ENCODE data around the gene SH3D19. TPM values are rescaled to one million over a fixed set of nuclear protein-coding genes. Genes with fewer than 3 reads are reported as not detected.

Gene SH3D19
- total RNA-seq, 1 donor from 2014 or later = 121 TPM

GRCh38 chr4:151169223-151169622 lies 156.2 kb downstream of the SH3D19 start:
- Histone ChIP-seq H3K9me3 (replicated peaks) (no peaks in the 10 kb centered on the region), H3K4me1 (peaks cover 77% of the 10 kb centered on the region), H3K4me3 (no peak overlapping the region), H3K36me3 (peaks cover 26% of the 10 kb centered on the region), H3K27me3 (ENCODE audit: low read depth) (no peaks in the 10 kb centered on the region), H3K27ac (replicated peaks) (peak overlapping the region; percentile 66)
- no peak for TF ChIP-seq CTCF (IDR thresholded peaks at IDR 0.05; ENCODE audit: borderline replicate concordance)
- intact Hi-C loops (cut with micrococcal nuclease) = no loop called here
- peak; percentile 75 for DNase-seq

DNA sequence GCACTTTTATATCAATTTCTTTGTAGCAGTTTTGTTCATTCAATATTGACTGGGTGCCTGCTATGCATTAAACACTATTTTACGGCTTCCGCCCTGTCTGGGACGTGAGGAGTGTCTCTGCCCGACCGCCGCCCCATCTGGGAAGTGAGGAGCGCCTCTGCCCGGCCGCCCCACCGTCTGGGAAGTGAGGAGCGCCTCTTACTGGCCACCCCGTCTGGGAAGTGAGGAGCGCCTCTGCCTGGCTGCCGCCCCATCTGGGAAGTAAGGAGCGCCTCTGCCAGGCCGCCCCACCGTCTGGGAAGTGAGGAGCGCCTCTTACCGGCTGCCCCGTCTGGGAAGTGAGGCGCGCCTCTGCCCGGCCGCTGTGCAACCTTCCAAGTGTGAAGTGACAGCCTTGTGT lies 157.8 kb downstream of the SH3D19 start:
- peaks cover 25% of the 10 kb centered on the region for H3K36me3 ChIP-seq
- H3K27ac ChIP-seq (replicated peaks) = peak overlapping the region; percentile 2
- intact Hi-C loops (cut with micrococcal nuclease) = no loop called here
- peaks cover 62% of the 10 kb centered on the region for H3K4me1 ChIP-seq
- H3K27me3 ChIP-seq (ENCODE audit: low read depth) = no peaks in the 10 kb centered on the region
- DNase-seq = no peak
- no peaks in the 10 kb centered on the region for H3K9me3 ChIP-seq (replicated peaks)
- TF ChIP-seq CTCF (IDR thresholded peaks at IDR 0.05; ENCODE audit: borderline replicate concordance) = no peak
- H3K4me3 ChIP-seq = no peak overlapping the region

DNA sequence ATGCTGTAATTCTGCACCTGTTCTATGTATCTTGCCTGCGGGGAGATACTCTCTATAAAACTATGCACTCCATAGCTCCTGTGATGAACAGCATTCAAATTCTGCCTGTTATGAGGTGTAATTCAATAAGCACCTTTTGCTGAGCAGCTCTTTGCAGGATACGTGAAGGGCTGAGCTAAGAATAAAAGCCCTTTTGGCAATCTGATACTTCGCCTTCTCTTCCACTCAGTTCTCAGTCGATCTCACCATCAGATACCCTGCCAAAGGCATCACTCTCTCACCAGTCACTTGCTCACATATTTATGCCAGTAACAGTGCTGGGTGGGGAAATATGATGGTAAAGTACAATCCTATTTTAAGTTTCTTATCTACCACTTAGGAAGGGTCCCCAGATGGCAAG lies 158.8 kb downstream of the SH3D19 start:
- no peak for TF ChIP-seq CTCF (IDR thresholded peaks at IDR 0.05; ENCODE audit: borderline replicate concordance)
- no peak for DNase-seq
- peaks cover 53% of the 10 kb centered on the region for H3K4me1 ChIP-seq
- peaks cover 28% of the 10 kb centered on the region for H3K36me3 ChIP-seq
- intact Hi-C loops (cut with micrococcal nuclease) = no loop called here
- H3K27me3 ChIP-seq (ENCODE audit: low read depth) = no peaks in the 10 kb centered on the region
- H3K4me3 ChIP-seq = no peak overlapping the region
- peak overlapping the region; percentile 60 for H3K27ac ChIP-seq (replicated peaks)
- H3K9me3 ChIP-seq (replicated peaks) = no peaks in the 10 kb centered on the region

GRCh38 chr4:151165205-151166000 lies 160.0 kb downstream of the SH3D19 start:
- Histone ChIP-seq H3K9me3 (replicated peaks) (no peaks in the 10 kb centered on the region), H3K27me3 (ENCODE audit: low read depth) (no peaks in the 10 kb centered on the region), H3K4me3 (no peak overlapping the region), H3K36me3 (peaks cover 28% of the 10 kb centered on the region), H3K4me1 (peaks cover 42% of the 10 kb centered on the region), H3K27ac (replicated peaks) (peak overlapping the region; percentile 60)
- no peak for DNase-seq
- intact Hi-C loops (cut with micrococcal nuclease) = no loop called here
- no peak for TF ChIP-seq CTCF (IDR thresholded peaks at IDR 0.05; ENCODE audit: borderline replicate concordance)

DNA sequence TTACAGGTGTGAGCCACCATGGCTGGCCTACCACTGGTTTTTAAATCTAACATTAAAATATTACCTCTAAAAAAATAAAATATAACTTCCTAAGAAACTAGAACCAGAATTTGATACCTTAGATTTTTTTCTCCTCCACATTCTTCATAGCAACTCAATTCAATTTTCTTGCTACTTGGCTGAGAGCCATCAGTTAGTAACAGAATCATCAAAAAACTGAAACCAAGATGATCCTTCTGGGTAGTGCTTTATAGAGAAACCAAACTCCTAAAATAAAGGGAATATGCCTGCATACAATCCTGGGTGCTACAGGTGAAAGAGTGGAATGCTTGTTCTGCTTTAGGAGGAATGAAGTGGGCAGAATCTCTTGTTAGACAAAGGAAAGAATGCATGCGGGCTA lies 161.6 kb downstream of the SH3D19 start:
- H3K4me1 ChIP-seq = peaks cover 27% of the 10 kb centered on the region
- H3K27ac ChIP-seq (replicated peaks) = no peak overlapping the region
- H3K4me3 ChIP-seq = no peak overlapping the region
- intact Hi-C loops (cut with micrococcal nuclease) = no loop called here
- H3K27me3 ChIP-seq (ENCODE audit: low read depth) = no peaks in the 10 kb centered on the region
- no peak for TF ChIP-seq CTCF (IDR thresholded peaks at IDR 0.05; ENCODE audit: borderline replicate concordance)
- no peak for DNase-seq
- peaks cover 40% of the 10 kb centered on the region for H3K36me3 ChIP-seq
- no peaks in the 10 kb centered on the region for H3K9me3 ChIP-seq (replicated peaks)
